Activated T-cell treated with anti-CD3 and anti-CD28 coated beads for 1 hour (primary cell): ENCODE measurements around the gene KIZ.
"Not testable (repeated sequence)": the region's sequence is repeated elsewhere in the genome, so short reads cannot be mapped to it uniquely, and the experiment has no call there.

ENCODE experiments used
- DNase-seq: peaks from one replicate; pipeline ENCODE4 v3.0.0-alpha.2; 2020; ENCODE audit warnings: low read depth

The KIZ gene

GRCh38 chr20:21137078-21137477 lies 11.2 kb downstream of the KIZ start:
- DNase-seq: no peak

GRCh38 chr20:21139881-21140566 lies 14.1 kb downstream of the KIZ start:
- DNase-seq: no peak

- no peak for DNase-seq
These were observed 15.9 kb downstream of the KIZ start for GRCh38 chr20:21141825-21142224.

- no peak for DNase-seq
These were observed 17.5 kb downstream of the KIZ start for GRCh38 chr20:21143194-21143890.

GRCh38 chr20:21145424-21145823 lies 19.5 kb downstream of the KIZ start:
- DNase-seq: no peak

- DNase-seq: no peak
These were observed 20.3 kb downstream of the KIZ start for GRCh38 chr20:21146215-21146614.

GRCh38 chr20:21147593-21147992 lies 21.7 kb downstream of the KIZ start:
- no peak for DNase-seq

- DNase-seq: no peak
These were observed 23.5 kb downstream of the KIZ start for GRCh38 chr20:21149344-21149743.

- DNase-seq: no peak
These were observed 25.9 kb downstream of the KIZ start for GRCh38 chr20:21151791-21152190.

GRCh38 chr20:21154692-21155091 lies 28.8 kb downstream of the KIZ start:
- DNase-seq: no peak

- DNase-seq: no peak
These were observed 29.4 kb downstream of the KIZ start for GRCh38 chr20:21155268-21155667.

GRCh38 chr20:21156266-21156665 lies 30.4 kb downstream of the KIZ start:
- DNase-seq: no peak

- no peak for DNase-seq
These were observed 31.1 kb downstream of the KIZ start for GRCh38 chr20:21157006-21157405.

GRCh38 chr20:21159658-21160380 lies 33.9 kb downstream of the KIZ start:
- no peak for DNase-seq

GRCh38 chr20:21161926-21162325 lies 36.0 kb downstream of the KIZ start:
- DNase-seq: no peak

GRCh38 chr20:21162631-21163030 lies 36.7 kb downstream of the KIZ start:
- no peak for DNase-seq

GRCh38 chr20:21166801-21167200 lies 40.9 kb downstream of the KIZ start:
- no peak for DNase-seq

- no peak for DNase-seq
These were observed 41.4 kb downstream of the KIZ start for GRCh38 chr20:21167261-21167660.

- not testable (repeated sequence) for DNase-seq
These were observed 42.2 kb downstream of the KIZ start for GRCh38 chr20:21168061-21168460.

- DNase-seq: no peak
These were observed 46.7 kb downstream of the KIZ start for GRCh38 chr20:21172626-21173025.

- no peak for DNase-seq
These were observed 47.6 kb downstream of the KIZ start for GRCh38 chr20:21173485-21173884.

- no peak for DNase-seq
These were observed 48.8 kb downstream of the KIZ start for GRCh38 chr20:21174516-21175239.

- DNase-seq: no peak
These were observed 49.6 kb downstream of the KIZ start for GRCh38 chr20:21175433-21175832.
